RWPE1 (cell line): ENCODE measurements around the gene FMO2.

Source experiments
- CTCF ChIA-PET: fragments of 350-600 bp; sonication (Branson Sonifier 250); formaldehyde crosslinking; extraction: SDS; loops from one replicate; lab custom pipeline; 2021; lab: Yijun Ruan, JAX
- POLR2A ChIA-PET: fragments of 400-600 bp; formaldehyde crosslinking; extraction: SDS; loops from one replicate; lab custom pipeline; 2020; ENCODE audit warnings: antibody characterized with exemption; ENCODE audit not compliant: low non-redundant PET; lab: Yijun Ruan, JAX
- DNase-seq: peaks from one replicate; pipeline ENCODE4 v3.0.0; 2012; ENCODE audit warnings: low spot score
- H3K27ac ChIP-seq: fragments of 450-650 bp; 2 replicates; pipeline ENCODE4 v1.5.1; 2017
- CTCF ChIP-seq: fragments of 450-650 bp; conservative IDR thresholded peaks from 2 replicates; pipeline ENCODE4 v1.5.1; 2017; ENCODE audit warnings: low read depth, mild to moderate bottlenecking

The FMO2 gene

GRCh38 chr1:171212607-171213351 is 27.7 kb downstream of the FMO2 start:
- CTCF ChIA-PET = interaction anchor here (0.5 kb wide), 1 partner anchor 150 kb away, joined by 3 read pairs; no protein-coding TSS in a partner anchor
- H3K27ac ChIP-seq = no peak overlapping the region
- no peak for DNase-seq
- POLR2A ChIA-PET = no interaction called here
- TF ChIP-seq CTCF = no peak

GRCh38 chr1:171213559-171214454 is 28.7 kb downstream of the FMO2 start:
- TF ChIP-seq CTCF = no peak
- CTCF ChIA-PET = interaction anchor here (0.5 to 0.7 kb wide), 2 partner anchors 151 to 176 kb away, joined by 3 to 6 read pairs; no protein-coding TSS in a partner anchor
- no peak for DNase-seq
- POLR2A ChIA-PET = no interaction called here
- H3K27ac ChIP-seq = no peak overlapping the region

GRCh38 chr1:171217658-171218443 is 32.8 kb downstream of the FMO2 start:
- H3K27ac ChIP-seq = no peak overlapping the region
- no peak for DNase-seq
- TF ChIP-seq CTCF = no peak
- POLR2A ChIA-PET = no interaction called here
- CTCF ChIA-PET = no interaction called here

GRCh38 chr1:171218661-171219060 is 33.6 kb downstream of the FMO2 start:
- no peak for TF ChIP-seq CTCF
- H3K27ac ChIP-seq = no peak overlapping the region
- POLR2A ChIA-PET = no interaction called here
- no peak for DNase-seq
- CTCF ChIA-PET = no interaction called here

GRCh38 chr1:171219346-171220080 is 34.4 kb downstream of the FMO2 start:
- ChIA-PET POLR2A (no interaction called here), CTCF (no interaction called here)
- H3K27ac ChIP-seq = no peak overlapping the region
- TF ChIP-seq CTCF = no peak
- no peak for DNase-seq

GRCh38 chr1:171220081-171220420 is 35.0 kb downstream of the FMO2 start:
- ChIA-PET POLR2A (no interaction called here), CTCF (no interaction called here)
- no peak overlapping the region for H3K27ac ChIP-seq
- no peak for DNase-seq
- no peak for TF ChIP-seq CTCF
